Ovary (tissue), 3 donors: ENCODE measurements around the gene PTCRA.

Experiments used
- POLR2A ChIP-seq: fragments of 450-650 bp; IDR thresholded peaks from one replicate; pipeline ENCODE4 v1.6.1; 2017; ENCODE audit warnings: antibody characterized with exemption, mild to moderate bottlenecking, moderate library complexity
- TF ChIP-seq, protein P1 (sequence below), 3 donors: fragments of 450-650 bp in 2 of 3; fragments of 200-600 bp in 1 of 3; IDR thresholded peaks; one replicate each; pipeline versions ENCODE4 v1.5.1 to v1.8.0; 2016 to 2022; ENCODE audit warnings: antibody characterized with exemption in 3 of 3, mild to moderate bottlenecking in 1 of 3
- donor health status: DM: no; HTN: no; CAD: no.

DNA sequence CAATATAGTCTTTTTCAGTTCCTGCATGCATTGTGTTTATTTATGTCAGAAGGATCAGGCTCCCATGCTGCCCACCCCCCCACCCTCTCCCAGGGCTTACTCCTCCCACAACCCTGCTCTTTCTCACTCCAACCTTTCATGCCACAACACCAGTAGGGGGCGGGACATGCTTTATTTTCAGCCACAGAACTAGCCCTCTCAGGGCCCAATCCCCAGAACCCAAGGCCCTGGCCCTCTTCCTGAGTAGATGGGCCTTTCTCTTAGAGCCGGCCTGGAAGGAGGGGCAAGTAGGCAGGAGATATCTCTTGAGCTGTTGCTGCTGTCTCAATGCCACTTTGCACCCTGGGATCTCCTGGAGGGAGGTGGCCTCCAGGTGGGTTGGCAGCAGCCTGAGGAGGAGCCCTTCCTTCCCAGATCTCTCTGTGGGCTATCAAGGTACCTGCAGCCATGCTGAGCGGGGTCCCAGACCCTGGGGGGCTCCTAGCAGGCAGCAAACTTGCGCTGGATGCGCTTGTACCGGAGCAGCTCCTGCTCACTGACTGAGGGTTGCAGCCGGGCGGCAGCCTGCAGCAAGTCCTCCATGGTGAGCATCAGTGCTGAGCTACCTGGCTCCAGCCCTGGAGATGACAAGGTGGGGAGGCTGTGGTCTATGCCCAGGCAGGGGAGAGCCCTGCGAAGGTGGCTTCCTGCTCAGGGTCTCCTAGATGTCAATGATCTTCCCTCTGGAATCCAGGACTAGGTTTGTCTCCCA is 48.2 kb downstream of the PTCRA start:
- TF ChIP-seq POLR2A = no peak
- TF ChIP-seq, protein P1, sequence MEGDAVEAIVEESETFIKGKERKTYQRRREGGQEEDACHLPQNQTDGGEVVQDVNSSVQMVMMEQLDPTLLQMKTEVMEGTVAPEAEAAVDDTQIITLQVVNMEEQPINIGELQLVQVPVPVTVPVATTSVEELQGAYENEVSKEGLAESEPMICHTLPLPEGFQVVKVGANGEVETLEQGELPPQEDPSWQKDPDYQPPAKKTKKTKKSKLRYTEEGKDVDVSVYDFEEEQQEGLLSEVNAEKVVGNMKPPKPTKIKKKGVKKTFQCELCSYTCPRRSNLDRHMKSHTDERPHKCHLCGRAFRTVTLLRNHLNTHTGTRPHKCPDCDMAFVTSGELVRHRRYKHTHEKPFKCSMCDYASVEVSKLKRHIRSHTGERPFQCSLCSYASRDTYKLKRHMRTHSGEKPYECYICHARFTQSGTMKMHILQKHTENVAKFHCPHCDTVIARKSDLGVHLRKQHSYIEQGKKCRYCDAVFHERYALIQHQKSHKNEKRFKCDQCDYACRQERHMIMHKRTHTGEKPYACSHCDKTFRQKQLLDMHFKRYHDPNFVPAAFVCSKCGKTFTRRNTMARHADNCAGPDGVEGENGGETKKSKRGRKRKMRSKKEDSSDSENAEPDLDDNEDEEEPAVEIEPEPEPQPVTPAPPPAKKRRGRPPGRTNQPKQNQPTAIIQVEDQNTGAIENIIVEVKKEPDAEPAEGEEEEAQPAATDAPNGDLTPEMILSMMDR (IDR thresholded peaks at IDR 0.05) = no peak
